Epithelial cell of proximal tubule (primary cell): ENCODE measurements around the gene ZFP36. TPM values are rescaled to one million over a fixed set of nuclear protein-coding genes. Genes with fewer than 3 reads are reported as not detected.

Source experiments
- DNase-seq: peaks from one replicate; pipeline ENCODE4 v3.0.0-alpha.2; 2011; ENCODE audit warnings: low read depth
- H3K4me3 ChIP-seq: 2 replicates; pipeline ENCODE4 v1.5.1; 2011; ENCODE audit warnings: low read depth, mild to moderate bottlenecking, low read length
- CTCF ChIP-seq: conservative IDR thresholded peaks from 2 replicates; pipeline ENCODE4 v1.5.1; 2012; ENCODE audit warnings: low read depth, mild to moderate bottlenecking, low read length
- total RNA-seq: library from RNA; depleted of rRNA; stranded (reverse); fragments of >200 nt; gene quantifications from 2 replicates; pipeline ENCODE4 v1.2.3, GENCODE V29; 2015

Gene ZFP36
- total RNA-seq, 1 donor from 2014 or later: 10.0 TPM

DNA sequence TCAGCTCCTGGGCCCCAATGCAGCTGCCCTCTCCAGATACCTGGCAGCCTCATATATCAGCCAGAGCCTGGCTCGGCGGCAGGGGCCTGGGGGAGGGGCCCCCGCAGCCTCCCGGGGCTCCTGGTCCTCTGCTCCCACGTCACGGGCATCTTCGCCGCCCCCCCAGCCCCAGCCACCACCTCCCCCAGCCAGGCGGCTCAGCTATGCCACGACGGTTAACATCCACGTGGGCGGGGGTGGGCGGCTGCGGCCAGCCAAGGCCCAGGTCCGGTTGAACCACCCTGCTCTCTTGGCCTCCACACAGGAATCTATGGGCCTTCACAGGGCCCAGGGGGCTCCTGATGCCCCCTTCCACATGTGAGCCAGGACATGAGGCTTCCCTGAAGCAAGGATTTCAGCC, 18.3 kb downstream of the ZFP36 start:
- no peak overlapping the region for H3K4me3 ChIP-seq
- no peak for DNase-seq
- TF ChIP-seq CTCF: no peak

DNA sequence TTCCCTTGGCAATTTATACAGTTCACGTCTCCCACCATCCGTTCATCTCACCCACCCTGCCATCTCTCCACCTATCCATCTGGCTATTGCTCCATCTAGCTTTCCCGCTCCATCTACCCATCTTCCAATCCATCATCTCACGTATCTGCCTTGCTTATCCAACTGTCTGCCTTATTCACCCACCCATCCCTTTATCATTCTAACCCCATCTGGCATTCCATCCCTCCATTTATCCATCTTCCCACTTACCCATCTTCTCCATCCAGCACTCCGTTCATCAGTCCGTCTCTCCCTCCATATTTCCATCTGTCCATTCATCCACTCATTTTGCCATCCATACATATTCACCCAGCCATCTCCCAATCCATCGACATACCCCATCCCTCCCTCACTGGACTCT, 19.1 kb downstream of the ZFP36 start:
- no peak for DNase-seq
- no peak for TF ChIP-seq CTCF
- no peak overlapping the region for H3K4me3 ChIP-seq

- no peak for DNase-seq
- no peak for TF ChIP-seq CTCF
- no peak overlapping the region for H3K4me3 ChIP-seq
These were observed 19.5 kb downstream of the ZFP36 start for GRCh38 chr19:39426170-39426569.

GRCh38 chr19:39427707-39428106, 21.1 kb downstream of the ZFP36 start:
- no peak for DNase-seq
- TF ChIP-seq CTCF: no peak
- no peak overlapping the region for H3K4me3 ChIP-seq

GRCh38 chr19:39428283-39429112, 21.9 kb downstream of the ZFP36 start:
- TF ChIP-seq CTCF: no peak
- H3K4me3 ChIP-seq: no peak overlapping the region
- no peak for DNase-seq

DNA sequence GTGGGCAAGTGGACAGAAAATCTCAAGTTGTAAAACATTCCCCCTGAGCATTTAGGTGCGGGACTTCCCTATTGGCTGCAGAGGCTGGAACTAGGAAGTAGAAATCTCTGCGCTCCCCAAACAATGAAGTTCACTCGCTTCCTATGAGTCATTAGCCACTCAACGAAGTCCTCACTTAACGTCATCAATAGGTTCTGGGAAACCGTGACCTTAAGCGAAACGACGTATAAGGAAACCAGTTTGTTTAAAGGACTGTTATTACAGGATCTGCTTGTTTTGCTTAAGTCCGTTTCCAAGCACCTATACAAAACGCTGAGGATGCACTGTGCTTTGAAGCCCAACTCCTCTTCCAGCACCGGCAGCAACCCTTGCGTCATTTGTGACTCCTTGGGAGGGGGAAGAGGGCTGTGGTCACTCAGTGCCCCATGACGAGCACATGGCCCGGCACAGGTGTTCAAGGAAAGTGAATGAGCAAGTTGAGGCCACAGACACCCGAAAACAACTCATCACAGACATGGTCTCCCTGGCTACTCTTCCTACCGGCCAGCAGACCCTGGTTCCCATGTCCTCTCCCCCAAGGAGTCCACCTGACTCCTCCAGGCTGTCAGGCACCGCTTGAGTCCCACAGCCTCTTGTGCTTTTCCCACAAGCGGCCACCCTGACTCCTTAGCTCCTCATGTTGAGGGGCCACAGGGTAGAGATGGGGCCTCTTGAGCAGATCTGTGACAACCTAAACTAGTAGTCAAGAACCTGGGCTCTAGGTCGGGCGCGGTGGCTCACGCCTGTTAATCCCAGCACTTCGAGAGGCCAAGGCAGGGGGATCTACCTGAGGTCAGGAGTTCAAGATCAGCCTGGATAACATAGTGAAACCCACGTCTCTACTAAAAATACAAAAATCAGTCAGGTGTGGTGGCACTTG, 24.3 kb downstream of the ZFP36 start:
- no peak for TF ChIP-seq CTCF
- no peak overlapping the region for H3K4me3 ChIP-seq
- no peak for DNase-seq
